NCI-H1436 treated with DMSO at 0.1 percent for 48 hours (cell line): ENCODE measurements around the gene PTGIS.

ENCODE experiments used
- DNase-seq: peaks from one replicate; lab custom pipeline; 2025; lab: John Stamatoyannopoulos, UW

Gene PTGIS

GRCh38 chr20:49595811-49596561 is 28.0 kb upstream of the PTGIS start:
- DNase-seq: no peak

GRCh38 chr20:49595346-49595745 is 27.4 kb upstream of the PTGIS start:
- no peak for DNase-seq

DNA sequence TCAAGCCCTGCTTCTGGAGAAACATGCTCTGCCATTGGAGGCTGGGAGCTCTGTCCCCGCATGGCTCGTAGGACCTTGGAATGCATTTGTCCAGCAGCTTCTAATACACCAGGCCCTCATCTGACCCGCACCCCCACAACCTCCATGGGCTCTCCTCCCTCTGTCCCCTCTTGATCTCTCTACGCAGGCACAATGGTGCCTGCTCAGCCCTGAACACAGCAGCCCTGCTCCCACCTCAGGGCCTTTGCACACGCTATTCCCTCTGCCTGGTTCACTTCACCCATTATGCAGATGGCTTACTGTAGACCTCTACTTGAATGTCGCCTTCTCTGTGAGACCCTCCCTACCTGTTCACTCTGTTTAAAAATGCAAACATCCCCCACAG is 27.0 kb upstream of the PTGIS start:
- no peak for DNase-seq

DNA sequence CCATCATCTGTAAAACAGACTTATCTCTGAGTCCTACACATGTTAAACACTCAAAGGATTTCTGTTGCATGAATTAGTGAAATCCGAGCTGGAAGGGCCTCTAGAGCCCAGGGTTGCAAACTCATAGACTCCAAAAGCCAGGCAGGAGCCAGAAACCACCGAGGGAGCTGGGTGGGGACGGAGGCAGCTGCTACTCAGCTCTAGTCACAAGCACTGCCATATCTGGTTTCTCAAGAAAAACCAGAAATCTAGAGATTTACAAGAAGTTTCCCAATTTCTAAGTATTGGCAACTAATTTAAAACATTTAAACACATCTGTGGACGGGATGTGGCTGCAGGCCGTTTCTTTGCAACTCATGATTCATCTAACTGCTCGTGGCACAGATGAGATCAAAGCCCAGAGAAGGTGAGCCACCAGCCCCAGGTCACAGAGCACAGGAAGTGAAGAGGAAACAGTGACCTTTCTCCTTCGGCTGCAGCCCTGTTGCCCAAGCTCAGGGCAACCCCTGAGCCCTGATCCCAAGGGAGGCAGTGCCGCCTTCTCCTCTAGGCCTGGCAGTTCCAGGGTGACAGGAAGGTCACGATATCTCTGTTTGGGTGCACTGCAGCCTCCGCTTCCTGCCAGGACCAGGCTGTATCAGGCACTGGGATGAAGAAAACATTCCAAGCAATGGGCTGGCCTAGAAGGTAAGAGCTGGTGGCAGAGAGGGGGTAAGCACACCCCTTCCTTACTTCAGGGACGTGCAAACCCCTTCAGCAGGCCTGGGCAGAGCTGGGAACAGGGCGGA is 26.4 kb upstream of the PTGIS start:
- DNase-seq: no peak

- no peak for DNase-seq
These were observed 25.7 kb upstream of the PTGIS start for GRCh38 chr20:49593466-49594142.

DNA sequence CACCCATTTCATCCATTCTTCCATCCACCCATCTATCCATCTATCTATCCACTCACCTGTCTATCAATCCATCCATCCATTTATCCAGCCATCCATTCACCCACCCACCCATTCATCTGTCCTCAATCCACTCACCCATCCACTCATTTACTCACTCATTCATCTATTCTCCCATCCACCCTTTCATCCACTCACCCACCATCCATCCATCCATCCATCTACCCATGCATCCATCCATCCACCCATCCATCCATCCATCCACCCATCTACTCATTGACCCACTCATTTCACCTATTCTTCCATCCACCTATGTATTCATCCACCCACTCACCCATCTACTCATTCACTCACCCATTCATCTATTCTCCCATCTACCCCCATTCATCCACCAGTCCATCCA is 24.2 kb upstream of the PTGIS start:
- DNase-seq: no peak

DNA sequence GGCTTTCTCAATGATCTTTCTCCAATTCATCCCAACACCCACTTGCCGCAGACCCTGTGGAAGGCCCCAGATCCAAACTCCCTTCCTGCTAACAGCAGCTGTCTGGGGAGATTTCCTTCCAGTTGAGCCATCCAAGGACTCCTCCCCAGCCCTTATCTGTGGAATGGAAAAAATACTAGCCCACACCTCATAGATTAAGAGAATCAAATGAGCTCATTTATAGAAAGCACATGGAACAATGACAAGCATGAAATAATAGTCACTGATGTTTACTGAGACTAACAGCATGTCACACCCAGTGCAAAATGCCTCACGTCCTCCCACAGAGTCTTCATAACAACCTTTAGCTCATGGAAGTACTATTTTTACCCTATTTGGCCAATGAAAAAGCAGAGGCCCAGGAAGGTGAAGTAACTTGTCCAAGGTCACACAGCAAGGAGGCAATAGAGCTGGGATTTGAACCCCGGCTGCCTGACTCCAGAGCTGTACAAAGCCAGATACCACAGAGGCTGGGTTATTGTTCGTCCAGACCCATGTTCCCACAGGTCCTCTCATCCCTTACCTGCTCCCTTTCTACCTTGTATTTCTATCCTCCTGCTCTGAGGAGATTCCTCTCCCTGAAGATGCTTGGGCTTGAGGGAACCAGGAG is 23.4 kb upstream of the PTGIS start:
- DNase-seq: no peak

DNA sequence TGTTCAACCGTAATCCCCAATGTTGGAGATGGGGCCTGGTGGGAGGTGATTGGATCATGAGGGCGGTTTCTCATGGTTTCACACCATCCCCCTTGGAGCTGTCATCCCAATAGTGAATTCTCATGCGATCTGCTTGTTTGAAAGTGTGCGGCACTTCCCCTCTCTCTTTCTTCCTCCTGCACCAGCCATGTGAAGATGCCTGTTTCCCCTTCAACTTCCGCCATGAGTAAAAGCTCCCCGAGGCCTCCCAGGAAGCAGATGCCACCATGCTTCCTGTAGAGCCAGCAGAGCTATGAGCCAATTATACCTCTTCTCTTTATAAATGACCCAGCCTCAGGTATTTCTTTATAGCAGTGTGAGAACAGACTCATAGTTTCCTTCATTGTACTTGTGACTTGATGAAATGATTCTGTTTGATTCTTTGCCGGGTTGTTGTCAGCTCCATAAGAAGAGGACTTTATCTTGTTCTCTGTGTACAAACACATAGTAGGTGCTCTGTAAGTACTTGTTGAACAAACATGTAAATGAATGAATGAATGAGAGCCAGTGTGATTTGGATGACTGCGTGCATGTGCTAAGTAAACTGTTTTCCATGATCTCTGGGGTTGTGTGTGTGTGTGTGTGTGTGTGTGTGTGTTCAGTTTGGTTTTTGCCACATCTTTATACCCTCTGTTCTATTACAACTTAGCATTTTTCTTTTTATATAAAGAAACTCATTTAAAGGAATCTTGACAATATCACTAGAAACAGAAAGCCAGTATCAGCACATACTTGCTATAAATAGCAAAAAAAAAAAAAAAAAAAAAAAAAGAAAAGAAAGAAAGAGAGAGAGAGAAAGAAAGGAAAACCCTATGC is 22.5 kb upstream of the PTGIS start:
- no peak for DNase-seq

DNA sequence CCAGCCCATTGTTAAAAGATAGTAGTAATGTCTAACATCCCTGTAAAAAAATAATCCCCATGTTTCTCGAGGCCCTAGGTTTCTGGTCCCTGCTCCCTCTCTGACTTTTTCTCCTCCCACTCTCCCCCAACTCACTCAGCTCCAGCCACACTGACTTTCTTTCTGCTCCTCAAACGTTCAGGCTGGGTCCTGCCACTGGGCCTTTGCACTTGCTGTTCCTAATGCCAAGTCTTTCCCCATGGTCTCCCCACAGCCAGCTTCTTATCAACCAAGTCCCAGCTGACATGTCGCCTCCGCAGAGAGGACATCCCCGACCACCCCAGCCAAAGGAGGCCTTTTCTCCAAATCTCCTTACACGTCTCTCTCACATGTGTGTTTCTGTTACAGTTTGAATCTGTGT is 21.8 kb upstream of the PTGIS start:
- no peak for DNase-seq

DNA sequence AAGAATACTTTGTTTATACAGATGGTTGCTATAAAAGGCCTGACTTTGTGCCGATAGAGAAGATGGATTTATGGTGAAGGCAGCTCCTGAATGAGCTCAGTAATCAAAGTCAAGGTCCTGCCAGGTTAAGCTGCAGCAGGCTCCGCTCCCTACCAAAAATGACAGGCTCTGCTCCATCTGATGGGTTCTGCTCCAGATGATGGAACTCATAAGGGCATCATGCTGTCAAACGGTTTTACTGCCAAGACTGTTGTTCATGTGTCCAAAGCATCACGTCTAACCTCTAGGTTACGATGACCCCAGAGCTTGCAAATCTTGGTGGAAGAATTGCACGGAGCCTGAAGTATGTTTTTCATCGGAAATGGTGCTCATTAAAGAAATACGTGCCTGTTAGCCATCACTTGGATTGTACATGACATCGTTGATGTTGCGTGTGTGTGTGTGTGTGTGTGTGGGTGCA is 19.2 kb upstream of the PTGIS start:
- no peak for DNase-seq

GRCh38 chr20:49585585-49586245 is 17.8 kb upstream of the PTGIS start:
- no peak for DNase-seq

DNA sequence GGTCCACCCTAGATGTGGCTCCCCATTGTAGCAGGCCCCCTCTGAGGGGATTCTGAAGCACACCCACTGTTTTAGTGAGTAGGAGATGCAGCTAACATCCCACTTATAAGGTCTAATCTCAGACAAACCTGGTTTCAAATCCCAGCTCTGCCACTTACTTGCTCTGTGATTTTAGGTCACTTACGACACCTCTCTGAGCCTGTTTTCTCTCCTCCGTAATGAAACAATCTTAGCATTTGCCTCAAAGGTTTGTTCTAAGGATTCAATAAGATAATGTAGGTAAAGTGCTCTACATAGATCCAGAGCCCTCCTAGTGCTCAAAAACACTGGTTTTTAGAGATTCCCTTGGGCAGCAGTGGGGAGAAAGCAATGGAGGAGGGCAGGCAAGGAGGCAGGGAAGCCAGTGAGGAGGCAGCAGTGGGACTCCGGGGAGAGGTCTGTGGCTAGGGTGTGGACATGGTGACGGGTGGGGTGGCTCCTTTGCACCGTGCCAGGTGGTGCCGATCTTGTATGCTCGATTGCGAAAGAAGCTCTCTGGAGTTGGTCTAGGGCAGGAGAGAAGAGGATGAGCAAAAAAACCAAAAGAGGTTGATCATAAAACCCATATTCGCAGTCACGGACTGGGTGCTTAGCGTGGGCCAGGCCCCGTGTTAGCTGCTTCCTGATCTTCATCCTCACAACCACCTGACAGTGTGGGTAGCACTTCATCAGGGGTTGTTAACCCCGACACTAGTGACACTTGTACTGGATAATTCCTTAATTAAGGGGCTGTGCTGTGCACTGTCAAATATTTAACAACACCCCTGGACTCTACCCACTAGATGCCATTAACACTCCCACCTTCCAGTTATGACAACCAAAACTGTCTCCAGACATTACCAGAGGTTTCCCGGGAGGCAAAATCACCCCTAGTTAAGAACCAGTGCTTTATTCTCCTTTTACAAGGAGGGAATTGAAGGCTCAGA is 16.8 kb upstream of the PTGIS start:
- no peak for DNase-seq

DNA sequence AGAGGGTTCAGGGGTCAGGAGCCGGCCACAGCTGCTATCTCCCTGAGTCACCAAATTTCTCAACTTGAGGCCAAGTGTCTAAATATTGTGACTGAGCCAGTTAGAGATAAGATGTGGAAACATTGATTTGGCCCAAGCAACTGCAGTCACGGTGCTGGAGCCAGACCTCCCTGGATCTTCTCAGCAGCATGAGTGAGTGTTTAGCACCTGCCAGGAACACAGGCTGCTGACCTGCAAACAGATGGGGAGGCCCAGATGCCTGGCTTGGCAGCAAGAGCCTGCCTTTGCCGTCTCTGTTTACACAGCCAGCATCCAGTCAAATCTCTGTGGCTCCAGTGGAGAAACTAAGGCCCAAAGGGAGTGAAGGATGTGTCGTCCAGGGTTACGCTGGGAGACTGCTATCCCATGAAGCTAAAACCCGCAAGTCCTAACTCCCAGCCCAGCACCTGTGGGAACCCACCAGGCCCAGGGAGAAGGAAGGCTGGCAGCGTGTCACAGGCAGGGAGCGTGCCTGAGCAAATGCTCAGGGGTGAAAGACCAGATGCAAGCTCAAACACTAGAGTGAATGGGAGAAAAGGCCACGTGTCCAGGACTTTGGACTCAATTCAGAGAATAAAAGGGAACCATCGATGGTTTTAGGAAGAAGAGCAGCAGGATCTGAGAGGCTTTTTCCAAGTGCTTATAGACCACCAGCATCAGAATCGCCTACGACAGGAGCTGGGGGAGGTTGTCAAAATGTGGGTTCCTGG is 15.9 kb upstream of the PTGIS start:
- no peak for DNase-seq

DNA sequence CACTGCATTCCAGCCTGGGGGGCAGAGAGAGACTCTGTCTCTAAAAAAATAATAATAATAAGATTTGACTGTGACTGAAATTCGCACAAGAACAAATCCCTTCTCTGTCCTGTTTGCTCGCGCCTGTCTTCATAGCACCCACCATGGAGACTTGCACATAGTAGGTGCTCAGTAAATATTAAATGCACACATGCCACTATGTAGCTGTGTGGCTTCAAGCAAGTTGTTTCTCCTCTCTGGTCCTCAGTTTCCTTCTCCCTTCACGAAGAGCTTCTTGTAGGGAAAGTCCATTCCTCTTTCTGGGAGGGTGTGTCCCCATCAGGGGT is 15.4 kb upstream of the PTGIS start:
- DNase-seq: no peak

DNA sequence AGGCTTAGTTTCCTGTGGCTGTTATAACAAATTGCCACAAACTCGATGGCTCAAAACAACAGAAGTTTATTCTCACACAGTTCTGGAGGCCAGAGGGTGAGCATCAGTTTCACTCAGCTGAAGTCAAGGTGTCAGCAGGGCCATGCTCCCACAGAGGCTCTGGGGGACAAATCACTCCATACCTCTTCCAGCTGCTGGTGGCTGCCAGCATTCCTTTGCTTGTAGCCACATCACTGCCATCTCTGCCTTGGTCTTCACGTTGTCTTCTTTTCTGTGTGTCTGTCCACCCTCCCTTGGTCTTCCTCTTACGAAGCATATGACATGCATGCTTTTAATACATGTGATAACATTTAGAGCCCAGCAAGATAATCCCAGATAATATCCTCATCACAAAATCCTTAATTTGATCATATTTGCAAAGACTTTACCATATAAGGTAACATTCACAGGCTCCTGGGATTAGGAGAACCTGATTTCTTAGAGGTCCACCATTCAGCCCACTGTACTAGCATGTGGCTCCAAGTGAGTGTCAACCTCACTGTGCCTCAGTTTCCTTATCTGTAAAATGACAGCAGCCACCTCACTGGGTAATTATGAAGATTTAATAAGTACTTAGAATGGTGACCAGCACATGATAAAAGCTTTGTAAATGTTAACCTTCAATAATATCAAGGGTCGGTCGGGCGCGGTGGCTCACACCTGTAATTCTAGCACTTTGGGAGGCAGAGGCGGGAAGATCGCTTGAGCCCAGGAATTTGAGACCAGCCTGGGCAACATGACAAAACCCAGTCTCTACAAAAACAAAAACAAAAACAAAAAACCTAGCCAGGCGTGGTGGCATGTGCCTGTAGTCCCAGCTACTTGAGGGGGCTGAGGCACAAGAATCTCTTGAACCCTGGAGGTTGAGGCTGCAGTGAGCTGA is 14.7 kb upstream of the PTGIS start:
- no peak for DNase-seq

DNA sequence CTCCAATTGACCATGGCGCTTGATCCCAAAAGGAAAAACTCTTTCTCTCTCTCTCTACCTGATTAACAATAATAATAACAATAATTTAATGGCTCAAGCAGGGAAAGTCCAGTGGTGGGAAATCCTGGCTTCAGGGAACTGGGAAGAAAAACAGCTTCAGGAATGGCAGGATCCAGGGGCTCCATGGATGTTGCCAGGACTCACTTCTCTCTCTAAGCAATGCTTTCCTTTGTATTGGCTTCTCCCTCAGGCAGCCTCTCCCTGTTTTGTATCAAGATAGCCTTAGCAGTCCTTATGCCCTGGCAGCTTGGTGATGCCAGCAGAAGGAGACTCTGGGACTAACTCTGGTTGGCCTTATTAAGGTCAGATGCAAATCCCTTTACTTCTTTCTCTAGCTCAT is 13.5 kb upstream of the PTGIS start:
- no peak for DNase-seq

- no peak for DNase-seq
These were observed 12.9 kb upstream of the PTGIS start for GRCh38 chr20:49580813-49581174.
